NB4 (cell line): ENCODE data around the gene RPP25L.

Experiments
- MAX ChIP-seq: IDR thresholded peaks from 2 replicates; pipeline ENCODE4 v1.6.1; 2011; ENCODE audit warnings: low read depth, low read length
- MYC ChIP-seq: IDR thresholded peaks from 2 replicates; pipeline ENCODE4 v1.6.1; 2011; ENCODE audit warnings: low read depth, low read length
- POLR2A ChIP-seq: IDR thresholded peaks from 2 replicates; pipeline ENCODE4 v1.6.1; 2011; ENCODE audit warnings: mild to moderate bottlenecking; ENCODE audit not compliant: insufficient read length; ENCODE audit errors: extremely low read depth
- TF ChIP-seq, protein P1 (sequence below): IDR thresholded peaks from one replicate; pipeline ENCODE4 v1.5.1; 2012; ENCODE audit warnings: low read depth, low read length

DNA sequence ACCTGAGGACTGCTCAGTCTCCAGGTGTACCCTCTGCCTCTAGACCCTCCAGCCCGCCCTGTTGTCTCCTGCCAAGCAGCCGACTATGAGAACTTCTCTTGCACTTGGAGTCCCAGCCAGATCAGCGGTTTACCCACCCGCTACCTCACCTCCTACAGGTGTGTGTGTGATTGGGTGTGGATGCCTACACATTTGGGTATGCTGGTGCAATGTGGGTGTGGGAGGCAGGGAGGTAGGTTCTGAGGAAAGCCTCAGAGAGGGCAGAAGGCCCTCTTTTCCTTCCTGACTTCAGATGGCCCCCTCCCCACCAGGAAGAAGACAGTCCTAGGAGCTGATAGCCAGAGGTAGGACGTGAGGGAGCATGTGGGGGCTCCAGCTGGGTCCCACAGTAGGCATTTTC, 45.1 kb upstream of the RPP25L start:
- TF ChIP-seq, protein P1, sequence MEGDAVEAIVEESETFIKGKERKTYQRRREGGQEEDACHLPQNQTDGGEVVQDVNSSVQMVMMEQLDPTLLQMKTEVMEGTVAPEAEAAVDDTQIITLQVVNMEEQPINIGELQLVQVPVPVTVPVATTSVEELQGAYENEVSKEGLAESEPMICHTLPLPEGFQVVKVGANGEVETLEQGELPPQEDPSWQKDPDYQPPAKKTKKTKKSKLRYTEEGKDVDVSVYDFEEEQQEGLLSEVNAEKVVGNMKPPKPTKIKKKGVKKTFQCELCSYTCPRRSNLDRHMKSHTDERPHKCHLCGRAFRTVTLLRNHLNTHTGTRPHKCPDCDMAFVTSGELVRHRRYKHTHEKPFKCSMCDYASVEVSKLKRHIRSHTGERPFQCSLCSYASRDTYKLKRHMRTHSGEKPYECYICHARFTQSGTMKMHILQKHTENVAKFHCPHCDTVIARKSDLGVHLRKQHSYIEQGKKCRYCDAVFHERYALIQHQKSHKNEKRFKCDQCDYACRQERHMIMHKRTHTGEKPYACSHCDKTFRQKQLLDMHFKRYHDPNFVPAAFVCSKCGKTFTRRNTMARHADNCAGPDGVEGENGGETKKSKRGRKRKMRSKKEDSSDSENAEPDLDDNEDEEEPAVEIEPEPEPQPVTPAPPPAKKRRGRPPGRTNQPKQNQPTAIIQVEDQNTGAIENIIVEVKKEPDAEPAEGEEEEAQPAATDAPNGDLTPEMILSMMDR, result no peak
- TF ChIP-seq POLR2A (no peak), MYC (no peak), MAX (no peak)
